GM19372 (cell line): ENCODE results near the gene PTOV1.

Experiments used
- ATAC-seq: cut with Tn5 transposase; IDR thresholded peaks from one replicate; pipeline ENCODE4 v1.9.1; 2021; ENCODE audit warnings: mild to moderate bottlenecking, low read depth, moderate library complexity; ENCODE audit not compliant: unreplicated experiment

The PTOV1 gene

GRCh38 chr19:49908480-49909420 lies 57.8 kb downstream of the PTOV1 start:
- ATAC-seq = no peak

GRCh38 chr19:49910179-49910578 lies 59.2 kb downstream of the PTOV1 start:
- no peak for ATAC-seq
